GM23338 (cell line): ENCODE results near the gene MYT1. TPM values are rescaled to one million over a fixed set of nuclear protein-coding genes. Genes with fewer than 3 reads are reported as not detected.

Experiments used
- ATAC-seq: fragments of 200-7000 bp; cut with Tn5 transposase; 3 replicates; pipeline ENCODE4 v1.9.1; 2020
- DNase-seq: peaks from one replicate; pipeline ENCODE4 v3.0.0-alpha.2; 2015; ENCODE audit warnings: low spot score
- H2AFZ ChIP-seq: fragments of 200-600 bp; sonication (generic); 2 replicates; pipeline ENCODE4 v1.8.0; 2016; ENCODE audit warnings: antibody characterized with exemption, mild to moderate bottlenecking, moderate library complexity
- H3F3A ChIP-seq: fragments of 200-600 bp; sonication (generic); replicated peaks from 2 replicates; pipeline ENCODE4 v1.8.0; 2017; ENCODE audit warnings: antibody characterized with exemption, mixed run types, low read depth
- H3K27ac ChIP-seq: fragments of 200-600 bp; sonication (generic); 2 replicates; pipeline ENCODE4 v1.6.1; 2016; ENCODE audit warnings: low read depth
- H3K27me3 ChIP-seq: fragments of 200-600 bp; sonication (generic); 2 replicates; pipeline ENCODE4 v1.8.0; 2016; ENCODE audit warnings: mild to moderate bottlenecking, mixed run types, moderate library complexity; ENCODE audit not compliant: insufficient read depth
- H3K36me3 ChIP-seq: fragments of 200-600 bp; sonication (generic); 2 replicates; pipeline ENCODE4 v1.8.0; 2016; ENCODE audit warnings: mild to moderate bottlenecking; ENCODE audit not compliant: insufficient read depth
- H3K4me1 ChIP-seq: fragments of 200-600 bp; sonication (generic); 2 replicates; pipeline ENCODE4 v1.8.0; 2016; ENCODE audit warnings: mild to moderate bottlenecking, moderate library complexity; ENCODE audit not compliant: insufficient read depth
- H3K4me2 ChIP-seq: fragments of 200-600 bp; sonication (generic); 2 replicates; pipeline ENCODE4 v1.7.1; 2017; ENCODE audit warnings: mixed run types
- H3K4me3 ChIP-seq: fragments of 200-600 bp; sonication (generic); 2 replicates; pipeline ENCODE4 v1.6.1; 2016; ENCODE audit warnings: mixed run types
- H3K79me2 ChIP-seq: fragments of 200-600 bp; sonication (generic); replicated peaks from 2 replicates; pipeline ENCODE4 v1.8.0; 2017; ENCODE audit warnings: mild to moderate bottlenecking; ENCODE audit not compliant: insufficient read depth
- H3K9me2 ChIP-seq: fragments of 200-600 bp; sonication (generic); 2 replicates; pipeline ENCODE4 v1.8.0; 2017; ENCODE audit not compliant: insufficient read depth
- H4K20me1 ChIP-seq: fragments of 200-600 bp; sonication (generic); replicated peaks from 2 replicates; pipeline ENCODE4 v1.8.0; 2017; ENCODE audit warnings: mild to moderate bottlenecking; ENCODE audit not compliant: insufficient read depth
- H3K27ac Mint-ChIP-seq: 2 replicates; pipeline ENCODE4 v1.8.0; 2020; ENCODE audit warnings: inconsistent platforms, mild to moderate bottlenecking, moderate library complexity, mixed read lengths
- H3K27me3 Mint-ChIP-seq: 3 replicates; pipeline ENCODE4 v1.8.0; 2022; ENCODE audit warnings: low read depth, mild to moderate bottlenecking, moderate library complexity, mixed read lengths, inconsistent platforms; ENCODE audit not compliant: insufficient read depth, poor library complexity
- H3K36me3 Mint-ChIP-seq: 3 replicates; pipeline ENCODE4 v1.8.0; 2021; ENCODE audit warnings: low read depth, mild to moderate bottlenecking, inconsistent platforms, moderate library complexity, mixed read lengths
- H3K4me1 Mint-ChIP-seq: 3 replicates; pipeline ENCODE4 v1.8.0; 2020; ENCODE audit warnings: mild to moderate bottlenecking, inconsistent platforms, mixed read lengths
- H3K4me3 Mint-ChIP-seq: 3 replicates; pipeline ENCODE4 v1.8.0; 2021; ENCODE audit warnings: moderate library complexity, mild to moderate bottlenecking, inconsistent platforms, mixed read lengths
- H3K9me3 Mint-ChIP-seq: 3 replicates; pipeline ENCODE4 v1.8.0; 2020; ENCODE audit warnings: moderate library complexity, mild to moderate bottlenecking, inconsistent platforms, mixed read lengths
- CREB1 ChIP-seq: fragments of 250-450 bp; sonication (Bioruptor Pico); IDR thresholded peaks from 2 replicates; pipeline ENCODE4 v1.5.0; 2020; ENCODE audit warnings: low read depth, mild to moderate bottlenecking, moderate library complexity
- EZH2phosphoT487 ChIP-seq: fragments of 200-600 bp; sonication (generic); IDR thresholded peaks from one replicate; pipeline ENCODE4 v1.8.1; 2018; ENCODE audit warnings: antibody characterized with exemption; ENCODE audit not compliant: unreplicated experiment
- JUNB ChIP-seq: IDR thresholded peaks from one replicate; pipeline ENCODE4 v1.6.1; 2016; ENCODE audit warnings: antibody characterized with exemption; ENCODE audit not compliant: unreplicated experiment
- NANOG ChIP-seq: IDR thresholded peaks from 2 replicates; pipeline ENCODE4 v1.6.1; 2016; ENCODE audit warnings: antibody characterized with exemption, borderline replicate concordance
- STAT1 ChIP-seq: IDR thresholded peaks from one replicate; pipeline ENCODE4 v1.6.1; 2016; ENCODE audit warnings: antibody characterized with exemption; ENCODE audit not compliant: unreplicated experiment
- ZNF331 ChIP-seq: fragments of 250-450 bp; sonication (Bioruptor Pico); IDR thresholded peaks from 2 replicates; pipeline ENCODE4 v1.5.0; 2020; ENCODE audit warnings: low read depth, mild to moderate bottlenecking, moderate library complexity
- ZNF462 ChIP-seq: fragments of 250-450 bp; sonication (Bioruptor Pico); IDR thresholded peaks from 2 replicates; pipeline ENCODE4 v1.5.0; 2020; ENCODE audit warnings: mild to moderate bottlenecking, moderate library complexity
- polyA plus RNA-seq: library from polyadenylated mRNA; unstranded; fragments of >200 nt; fragmentation: Nextera tagmentation; extraction: Ambion mirVana; gene quantifications from 2 replicates; pipeline ENCODE4 v1.2.1, GENCODE V29; 2016
- total RNA-seq: library from RNA; depleted of rRNA; stranded (reverse); fragments of >200 nt; shearing (Covaris generic); gene quantifications from 2 replicates; pipeline ENCODE4 v1.2.3, GENCODE V29; 2014

Gene MYT1
- total and polyA plus RNA-seq, 2 experiments from 2014 or later: 0.83 to 1.6 TPM

- H4K20me1 ChIP-seq: no peaks in the 10 kb centered on the region; the same call in 1 of the 2 replicates
- Mint-ChIP-seq H3K9me3 (peaks cover 33% of the 10 kb centered on the region), H3K27ac (no peak overlapping the region), H3K4me3 (no peak overlapping the region), H3K27me3 (peaks cover 3% of the 10 kb centered on the region), H3K36me3 (peaks cover 23% of the 10 kb centered on the region), H3K4me1 (no peaks in the 10 kb centered on the region)
- H3K27me3 ChIP-seq: no peaks in the 10 kb centered on the region
- H3K79me2 ChIP-seq: no peaks in the 10 kb centered on the region
- no peaks in the 10 kb centered on the region for H3K4me1 ChIP-seq
- H3K4me3 ChIP-seq: no peak overlapping the region
- no peaks in the 10 kb centered on the region for H3K36me3 ChIP-seq
- no peak overlapping the region for H2AFZ ChIP-seq
- no peak for ATAC-seq
- no peaks in the 10 kb centered on the region for H3K9me2 ChIP-seq
- no peak overlapping the region for H3K27ac ChIP-seq
- H3K4me2 ChIP-seq: no peak overlapping the region
- DNase-seq: no peak
- no peak for TF ChIP-seq ZNF462 (CRISPR knock-in tag)
- TF ChIP-seq ZNF331 (CRISPR knock-in tag): no peak
- TF ChIP-seq NANOG: no peak
- TF ChIP-seq JUNB: no peak
- no peak for TF ChIP-seq STAT1
- TF ChIP-seq EZH2phosphoT487: no peak
- TF ChIP-seq CREB1 (CRISPR knock-in tag): no peak
- H3F3A ChIP-seq: no peaks in the 10 kb centered on the region
Observed at GRCh38 chr20:64278317-64278681, 114.0 kb downstream of the MYT1 start.
